ENCODE data around the gene GPR132. TPM values are rescaled to one million over a fixed set of nuclear protein-coding genes. Genes with fewer than 3 reads are reported as not detected.

GPR132 gene
- total and polyA plus RNA-seq, 2 of the 13 experiments (the other 11 are each of a cell fraction or from before 2014, with no cell fraction given), result not detected

- TF ChIP-seq THYN1 (CRISPR knock-in tag; IDR thresholded peaks at IDR 0.05; ENCODE audit: borderline replicate concordance, low read depth) (no peak), DDIT3 (CRISPR knock-in tag; IDR thresholded peaks at IDR 0.05) (no peak), AGO2 (optimal IDR thresholded peaks at IDR 0.05; ENCODE audit: low read depth, low read length) (no peak), HIC2 (CRISPR knock-in tag; IDR thresholded peaks at IDR 0.05; ENCODE audit: low read depth) (no peak), BORCS8-MEF2B (CRISPR knock-in tag; IDR thresholded peaks at IDR 0.05) (peak; percentile 50; the same call in 1 of the 2 replicates), ZNF362 (CRISPR knock-in tag; IDR thresholded peaks at IDR 0.05; ENCODE audit: borderline replicate concordance) (no peak), MBNL3 (CRISPR knock-in tag; conservative IDR thresholded peaks at IDR 0.05) (no peak), RFXANK (CRISPR knock-in tag; IDR thresholded peaks at IDR 0.05) (no peak), MXD3 (CRISPR knock-in tag; IDR thresholded peaks at IDR 0.05) (0 out of 2 replicates have a peak, but pooled peaks have one; percentile 34), NR2F2 (IDR thresholded peaks at IDR 0.05; ENCODE audit: borderline replicate concordance, low read depth) (no peak), ZMYM3 (CRISPR knock-in tag; IDR thresholded peaks at IDR 0.05) (no peak), ZNF547 (CRISPR knock-in tag; IDR thresholded peaks at IDR 0.05) (no peak; the same call in 1 of the 2 replicates), CSRNP1 (CRISPR knock-in tag; IDR thresholded peaks at IDR 0.05) (peak; percentile 64; the same call in 1 of the 2 replicates), NFYC (CRISPR knock-in tag; IDR thresholded peaks at IDR 0.05) (peak; percentile 78), ZNF569 (CRISPR knock-in tag; IDR thresholded peaks at IDR 0.05; ENCODE audit: borderline replicate concordance) (no peak), ZNF10 (CRISPR knock-in tag; IDR thresholded peaks at IDR 0.05; ENCODE audit: borderline replicate concordance, low read depth) (no peak)
- TF ChIP-seq, protein P1, sequence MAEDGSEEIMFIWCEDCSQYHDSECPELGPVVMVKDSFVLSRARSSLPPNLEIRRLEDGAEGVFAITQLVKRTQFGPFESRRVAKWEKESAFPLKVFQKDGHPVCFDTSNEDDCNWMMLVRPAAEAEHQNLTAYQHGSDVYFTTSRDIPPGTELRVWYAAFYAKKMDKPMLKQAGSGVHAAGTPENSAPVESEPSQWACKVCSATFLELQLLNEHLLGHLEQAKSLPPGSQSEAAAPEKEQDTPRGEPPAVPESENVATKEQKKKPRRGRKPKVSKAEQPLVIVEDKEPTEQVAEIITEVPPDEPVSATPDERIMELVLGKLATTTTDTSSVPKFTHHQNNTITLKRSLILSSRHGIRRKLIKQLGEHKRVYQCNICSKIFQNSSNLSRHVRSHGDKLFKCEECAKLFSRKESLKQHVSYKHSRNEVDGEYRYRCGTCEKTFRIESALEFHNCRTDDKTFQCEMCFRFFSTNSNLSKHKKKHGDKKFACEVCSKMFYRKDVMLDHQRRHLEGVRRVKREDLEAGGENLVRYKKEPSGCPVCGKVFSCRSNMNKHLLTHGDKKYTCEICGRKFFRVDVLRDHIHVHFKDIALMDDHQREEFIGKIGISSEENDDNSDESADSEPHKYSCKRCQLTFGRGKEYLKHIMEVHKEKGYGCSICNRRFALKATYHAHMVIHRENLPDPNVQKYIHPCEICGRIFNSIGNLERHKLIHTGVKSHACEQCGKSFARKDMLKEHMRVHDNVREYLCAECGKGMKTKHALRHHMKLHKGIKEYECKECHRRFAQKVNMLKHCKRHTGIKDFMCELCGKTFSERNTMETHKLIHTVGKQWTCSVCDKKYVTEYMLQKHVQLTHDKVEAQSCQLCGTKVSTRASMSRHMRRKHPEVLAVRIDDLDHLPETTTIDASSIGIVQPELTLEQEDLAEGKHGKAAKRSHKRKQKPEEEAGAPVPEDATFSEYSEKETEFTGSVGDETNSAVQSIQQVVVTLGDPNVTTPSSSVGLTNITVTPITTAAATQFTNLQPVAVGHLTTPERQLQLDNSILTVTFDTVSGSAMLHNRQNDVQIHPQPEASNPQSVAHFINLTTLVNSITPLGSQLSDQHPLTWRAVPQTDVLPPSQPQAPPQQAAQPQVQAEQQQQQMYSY (CRISPR knock-in tag; IDR thresholded peaks at IDR 0.05), result no peak
Observed at GRCh38 chr14:105020815-105021655, 44.2 kb downstream of the GPR132 start, which contains the start of gene CDCA4 (continued).

All from HepG2 (cell line).